Measurements from ENCODE around the gene SPNS3. TPM values are rescaled to one million over a fixed set of nuclear protein-coding genes. Genes with fewer than 3 reads are reported as not detected.

Gene SPNS3
- total RNA-seq, 1 donor from 2014 or later, result 0.34 TPM

DNA sequence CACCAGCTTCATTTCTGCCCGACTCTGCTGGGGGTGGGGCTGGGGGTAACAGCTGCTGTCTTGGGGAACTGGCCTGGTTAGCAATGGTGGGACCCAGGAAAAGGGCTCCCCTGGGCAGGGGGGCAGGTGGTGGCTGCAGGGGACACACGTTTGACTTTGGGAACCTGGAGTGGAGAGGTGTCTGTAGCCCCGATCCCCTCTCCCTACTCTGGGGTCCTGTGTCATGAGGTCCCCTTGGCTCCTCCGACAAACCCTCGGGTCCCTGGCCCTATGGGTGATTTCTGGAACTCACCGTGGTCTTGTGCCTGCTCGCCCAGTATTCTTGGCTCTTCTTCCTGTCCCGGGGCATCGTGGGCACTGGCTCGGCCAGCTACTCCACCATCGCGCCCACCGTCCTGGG lies 12.0 kb downstream of the SPNS3 start:
- Mint-ChIP-seq H3K36me3 (no peaks in the 10 kb centered on the region), H3K4me3 (no peak overlapping the region), H3K27me3 (no peaks in the 10 kb centered on the region), H3K27ac (no peak overlapping the region), H3K9me3 (no peaks in the 10 kb centered on the region), H3K4me1 (ENCODE audit: unreplicated experiment) (peaks cover 3% of the 10 kb centered on the region)
- DNase-seq (ENCODE audit: extremely low spot score, unreplicated experiment), result no peak
- TF ChIP-seq, protein P1, sequence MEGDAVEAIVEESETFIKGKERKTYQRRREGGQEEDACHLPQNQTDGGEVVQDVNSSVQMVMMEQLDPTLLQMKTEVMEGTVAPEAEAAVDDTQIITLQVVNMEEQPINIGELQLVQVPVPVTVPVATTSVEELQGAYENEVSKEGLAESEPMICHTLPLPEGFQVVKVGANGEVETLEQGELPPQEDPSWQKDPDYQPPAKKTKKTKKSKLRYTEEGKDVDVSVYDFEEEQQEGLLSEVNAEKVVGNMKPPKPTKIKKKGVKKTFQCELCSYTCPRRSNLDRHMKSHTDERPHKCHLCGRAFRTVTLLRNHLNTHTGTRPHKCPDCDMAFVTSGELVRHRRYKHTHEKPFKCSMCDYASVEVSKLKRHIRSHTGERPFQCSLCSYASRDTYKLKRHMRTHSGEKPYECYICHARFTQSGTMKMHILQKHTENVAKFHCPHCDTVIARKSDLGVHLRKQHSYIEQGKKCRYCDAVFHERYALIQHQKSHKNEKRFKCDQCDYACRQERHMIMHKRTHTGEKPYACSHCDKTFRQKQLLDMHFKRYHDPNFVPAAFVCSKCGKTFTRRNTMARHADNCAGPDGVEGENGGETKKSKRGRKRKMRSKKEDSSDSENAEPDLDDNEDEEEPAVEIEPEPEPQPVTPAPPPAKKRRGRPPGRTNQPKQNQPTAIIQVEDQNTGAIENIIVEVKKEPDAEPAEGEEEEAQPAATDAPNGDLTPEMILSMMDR (conservative IDR thresholded peaks at IDR 0.05), result no peak

DNA sequence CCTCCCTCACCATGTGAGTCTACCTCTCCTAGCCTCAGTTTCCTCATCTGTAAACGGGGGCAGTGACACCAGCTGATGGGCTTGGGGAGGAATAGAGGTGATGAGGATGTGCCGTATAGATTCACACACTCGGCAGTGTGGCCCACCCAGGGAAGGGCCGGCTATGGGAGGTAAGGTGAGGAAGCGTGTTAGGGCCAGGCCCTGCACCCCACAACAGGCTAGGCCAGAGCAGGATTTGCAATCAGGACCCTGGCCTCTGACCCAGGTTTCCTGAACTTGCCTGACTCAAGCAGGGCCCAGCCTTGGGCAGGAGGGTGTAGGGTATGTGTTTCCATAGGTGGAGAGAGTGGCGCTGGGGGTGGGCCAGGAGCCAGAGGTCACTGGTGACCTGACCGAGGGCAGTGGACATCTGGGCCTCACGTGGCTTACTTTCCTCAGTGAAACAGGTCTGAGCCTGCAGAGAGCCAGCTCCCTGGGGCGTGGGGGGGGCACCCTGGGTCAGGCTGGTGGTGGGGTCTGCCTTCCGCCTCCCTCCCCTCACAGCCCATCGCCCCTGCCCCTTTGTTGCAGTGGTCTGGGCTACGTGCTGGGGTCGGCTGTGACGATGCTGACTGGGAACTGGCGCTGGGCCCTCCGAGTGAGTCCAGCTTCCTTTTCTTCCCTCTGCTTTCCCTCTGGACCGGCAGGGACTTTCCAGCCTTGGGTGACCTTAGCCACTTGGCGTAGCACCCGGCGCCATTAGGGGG lies 12.8 kb downstream of the SPNS3 start:
- Mint-ChIP-seq H3K9me3 (no peaks in the 10 kb centered on the region), H3K27ac (no peak overlapping the region), H3K4me1 (ENCODE audit: unreplicated experiment) (no peaks in the 10 kb centered on the region), H3K27me3 (no peaks in the 10 kb centered on the region), H3K4me3 (no peak overlapping the region), H3K36me3 (no peaks in the 10 kb centered on the region)
- TF ChIP-seq, protein P1 (conservative IDR thresholded peaks at IDR 0.05), result no peak
- no peak for DNase-seq (ENCODE audit: extremely low spot score, unreplicated experiment)

DNA sequence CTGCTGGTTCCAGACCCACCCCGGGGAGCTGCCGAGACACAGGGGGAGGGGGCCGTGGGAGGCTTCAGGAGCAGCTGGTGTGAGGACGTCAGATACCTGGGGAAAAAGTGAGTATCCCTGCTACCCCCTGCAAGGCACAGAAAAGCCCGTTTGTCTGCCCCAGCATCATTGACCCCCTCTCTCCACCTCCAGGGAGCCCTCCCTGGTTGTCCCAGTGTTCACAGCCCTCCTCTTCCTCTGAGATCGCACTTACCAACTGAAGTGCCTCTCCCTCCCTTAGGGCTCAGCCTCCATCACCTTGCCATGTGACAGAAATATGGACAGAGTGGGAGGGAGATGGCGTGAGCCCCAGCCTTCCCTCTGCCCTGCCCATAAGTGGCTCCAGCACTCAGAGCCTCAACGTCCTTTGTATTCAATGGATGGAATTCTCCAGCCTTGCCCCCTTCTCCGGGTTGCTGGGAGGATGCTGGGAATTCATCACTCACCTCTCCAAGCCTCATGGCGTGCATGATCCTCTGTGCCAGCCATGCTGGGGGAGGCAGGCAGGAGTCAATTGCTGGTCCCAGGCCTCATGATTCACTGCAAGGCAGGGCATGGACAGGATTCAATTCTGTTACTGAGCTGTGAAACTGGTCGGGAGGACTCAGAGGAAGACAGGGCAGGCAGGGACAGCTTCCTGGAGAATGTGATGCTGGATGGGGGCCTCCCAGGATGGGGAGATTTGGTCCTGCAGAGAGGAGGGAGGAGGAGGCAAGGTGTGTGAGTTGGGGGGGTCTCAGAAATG lies 14.6 kb downstream of the SPNS3 start:
- no peak overlapping the region for H3K27ac Mint-ChIP-seq
- no peak overlapping the region for H3K4me3 Mint-ChIP-seq
- no peaks in the 10 kb centered on the region for H3K36me3 Mint-ChIP-seq

DNA sequence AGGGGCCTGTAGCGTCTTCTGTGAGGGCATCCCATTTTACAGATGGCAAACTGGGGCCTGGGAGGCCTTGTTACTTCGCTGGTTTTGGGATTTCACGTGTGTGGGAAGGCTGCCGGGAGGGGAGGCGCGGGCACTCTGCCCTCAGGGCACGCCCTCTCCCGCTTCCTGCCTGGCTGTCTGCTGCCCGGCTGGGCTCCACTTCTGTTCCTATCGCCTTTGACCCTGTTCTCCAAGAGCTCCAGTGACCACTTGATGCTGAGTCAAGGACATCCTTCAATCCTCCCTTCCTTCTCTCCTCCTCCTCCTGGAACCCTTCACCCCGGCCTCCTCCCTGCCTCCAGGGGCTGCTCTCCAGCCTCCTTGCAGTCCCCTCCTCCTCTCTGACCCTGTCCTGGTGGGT lies 16.0 kb downstream of the SPNS3 start:
- Mint-ChIP-seq H3K27ac (no peak overlapping the region), H3K36me3 (no peaks in the 10 kb centered on the region), H3K27me3 (peaks cover 6% of the 10 kb centered on the region), H3K4me3 (no peak overlapping the region), H3K9me3 (no peaks in the 10 kb centered on the region), H3K4me1 (ENCODE audit: unreplicated experiment) (no peaks in the 10 kb centered on the region)
- no peak for DNase-seq (ENCODE audit: extremely low spot score, unreplicated experiment)
- TF ChIP-seq, protein P1 (conservative IDR thresholded peaks at IDR 0.05), result no peak

More for the DNA sequence above, 14.6 kb downstream of the SPNS3 start:
- Mint-ChIP-seq H3K9me3 (no peaks in the 10 kb centered on the region), H3K27me3 (peaks cover 6% of the 10 kb centered on the region), H3K4me1 (ENCODE audit: unreplicated experiment) (no peaks in the 10 kb centered on the region)
- no peak for DNase-seq (ENCODE audit: extremely low spot score, unreplicated experiment)
- TF ChIP-seq, protein P1 (conservative IDR thresholded peaks at IDR 0.05), result no peak

DNA sequence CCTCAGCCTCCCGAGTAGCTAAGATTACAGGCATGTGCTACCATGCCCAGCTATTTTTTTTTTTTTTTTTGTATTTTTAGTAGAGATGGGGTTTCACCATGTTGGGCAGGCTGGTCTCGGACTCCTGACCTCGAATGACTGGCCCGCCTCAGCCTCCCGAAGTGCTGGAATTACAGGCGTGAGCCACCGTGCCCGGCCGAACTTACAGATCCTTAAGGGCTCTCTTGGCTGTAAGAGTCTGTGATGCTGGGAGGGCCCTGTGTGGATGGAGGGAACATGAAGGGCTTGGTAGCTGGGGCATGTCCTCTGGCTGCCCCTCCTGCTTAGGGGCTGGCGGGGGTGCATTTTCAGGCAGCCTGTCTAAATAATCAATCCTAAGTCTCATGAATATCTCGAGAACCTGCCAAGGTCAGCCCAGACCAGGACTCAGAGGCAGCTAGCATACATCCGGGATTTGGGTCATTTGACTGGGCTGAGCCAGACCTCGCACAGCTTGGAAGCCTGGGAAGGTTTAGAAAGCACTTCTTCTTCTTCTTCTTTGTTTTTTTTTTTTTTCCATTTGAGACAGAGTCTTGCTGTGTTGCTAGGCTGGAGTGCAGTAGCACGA lies 17.1 kb downstream of the SPNS3 start:
- H3K4me3 Mint-ChIP-seq, result no peak overlapping the region
- TF ChIP-seq, protein P1 (conservative IDR thresholded peaks at IDR 0.05), result no peak
- DNase-seq (ENCODE audit: extremely low spot score, unreplicated experiment), result no peak
- no peaks in the 10 kb centered on the region for H3K9me3 Mint-ChIP-seq
- no peaks in the 10 kb centered on the region for H3K4me1 Mint-ChIP-seq (ENCODE audit: unreplicated experiment)
- H3K27me3 Mint-ChIP-seq, result peaks cover 6% of the 10 kb centered on the region
- no peak overlapping the region for H3K27ac Mint-ChIP-seq
- H3K36me3 Mint-ChIP-seq, result no peaks in the 10 kb centered on the region

Measured in type B pancreatic cell (in vitro differentiated cells).